NT2/D1 (cell line): ENCODE data around the gene FITM1.

Source experiments
- DNase-seq: peaks from one replicate; pipeline ENCODE4 v3.0.0-alpha.2; 2011; ENCODE audit warnings: low read depth, low spot score
- H3K27me3 ChIP-seq: 2 replicates; pipeline ENCODE4 v1.6.0; 2011; ENCODE audit warnings: mild to moderate bottlenecking; ENCODE audit not compliant: insufficient read length, insufficient read depth
- H3K36me3 ChIP-seq: 2 replicates; pipeline ENCODE4 v1.6.1; 2011; ENCODE audit warnings: mild to moderate bottlenecking, low read length, mixed read lengths; ENCODE audit not compliant: insufficient read depth, insufficient read length
- H3K4me1 ChIP-seq: 2 replicates; pipeline ENCODE4 v1.5.1; 2011; ENCODE audit not compliant: insufficient read depth, insufficient read length
- H3K4me3 ChIP-seq: 2 replicates; pipeline ENCODE4 v1.5.1; 2011; ENCODE audit warnings: low read depth; ENCODE audit not compliant: insufficient read length
- H3K9ac ChIP-seq: 2 replicates; pipeline ENCODE4 v1.6.0; 2011; ENCODE audit warnings: low read depth; ENCODE audit not compliant: insufficient read length
- H3K9me3 ChIP-seq: 2 replicates; pipeline ENCODE4 v1.5.1; 2011; ENCODE audit warnings: mild to moderate bottlenecking, low read length; ENCODE audit not compliant: insufficient read depth
- SUZ12 ChIP-seq: IDR thresholded peaks from 2 replicates; pipeline ENCODE4 v1.6.1; 2011; ENCODE audit not compliant: insufficient read length, insufficient read depth; ENCODE audit errors: extremely low read depth
- YY1 ChIP-seq: IDR thresholded peaks from 2 replicates; pipeline ENCODE4 v1.6.1; 2011; ENCODE audit not compliant: insufficient read length, insufficient read depth
- ZNF274 ChIP-seq: IDR thresholded peaks from 2 replicates; pipeline ENCODE4 v1.6.1; 2011; ENCODE audit warnings: mild to moderate bottlenecking, low read depth, low read length

The FITM1 gene

DNA sequence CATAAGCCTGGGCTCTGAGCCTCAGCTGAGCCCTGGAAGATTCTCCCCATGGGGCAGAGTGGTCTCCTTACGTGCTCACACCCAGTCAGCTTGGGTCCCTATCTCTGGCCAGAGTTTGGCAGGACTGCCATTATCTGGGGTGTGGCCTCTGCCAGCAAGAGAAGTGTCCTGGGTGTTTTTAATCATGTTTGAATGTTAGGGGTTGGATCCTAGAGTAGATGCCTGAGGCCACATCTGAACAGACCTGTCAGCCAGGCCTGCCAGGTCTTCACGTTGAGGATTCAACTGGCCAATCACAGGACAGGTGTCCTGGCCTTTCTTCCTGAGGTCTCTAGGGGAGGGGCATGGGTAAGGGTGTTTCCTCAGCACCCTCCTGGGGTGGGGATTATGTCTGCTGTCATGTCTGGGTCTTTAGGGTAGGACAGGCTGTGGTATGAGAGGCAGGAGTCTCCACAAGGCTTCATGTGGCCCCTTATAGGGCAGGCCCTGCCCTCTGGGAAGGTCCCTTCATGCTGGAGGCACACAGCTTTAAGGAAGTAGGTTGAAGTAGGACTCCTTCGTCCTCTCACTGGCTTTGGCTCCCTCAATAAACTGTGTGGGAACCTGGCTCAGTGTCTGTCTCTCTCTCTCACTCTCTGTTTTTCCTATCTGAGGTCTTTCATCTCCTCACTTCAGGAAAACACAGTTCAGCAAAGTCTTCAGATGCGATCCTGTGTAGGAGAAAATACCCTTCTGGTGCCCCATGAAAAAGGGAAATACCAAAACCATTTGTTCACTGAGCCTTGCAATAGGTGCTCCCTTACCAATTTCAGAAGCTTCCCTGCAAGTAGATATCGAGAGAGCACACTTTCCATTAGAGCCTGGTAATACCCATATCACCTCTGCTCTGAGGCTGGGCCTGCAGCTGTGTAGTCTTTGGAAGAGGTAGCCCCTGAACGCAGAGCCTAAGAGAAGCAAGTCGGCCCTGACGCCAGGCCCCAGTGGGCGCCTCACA is 6.7 kb upstream of the FITM1 start:
- DNase-seq: no peak
- H3K36me3 ChIP-seq: peaks cover 29% of the 10 kb centered on the region
- no peaks in the 10 kb centered on the region for H3K9me3 ChIP-seq
- no peaks in the 10 kb centered on the region for H3K4me1 ChIP-seq
- no peak overlapping the region for H3K9ac ChIP-seq
- TF ChIP-seq SUZ12 (no peak), ZNF274 (no peak), YY1 (no peak)
- H3K27me3 ChIP-seq: no peaks in the 10 kb centered on the region
- no peak overlapping the region for H3K4me3 ChIP-seq

DNA sequence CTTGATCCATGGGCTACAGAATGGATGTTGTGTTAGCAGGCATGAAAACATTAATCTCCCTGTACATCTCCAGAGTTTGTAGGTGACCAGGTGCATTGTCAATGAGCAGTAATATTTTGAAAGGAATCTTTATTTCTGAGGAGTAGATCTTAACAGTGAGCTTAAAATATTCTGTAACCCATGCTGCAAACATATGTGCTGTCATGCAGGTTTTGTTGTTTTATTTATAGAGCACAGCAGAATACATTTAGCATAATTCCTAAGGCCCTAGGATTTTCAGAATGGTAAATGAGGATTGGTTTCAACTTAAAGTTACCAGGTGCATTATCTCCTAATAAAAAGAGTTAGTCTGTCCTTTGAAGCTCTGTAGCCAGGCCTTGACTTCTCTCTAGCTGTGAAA is 3.5 kb upstream of the FITM1 start:
- no peaks in the 10 kb centered on the region for H3K27me3 ChIP-seq
- DNase-seq: no peak
- no peak overlapping the region for H3K9ac ChIP-seq
- H3K9me3 ChIP-seq: no peaks in the 10 kb centered on the region
- H3K4me3 ChIP-seq: no peak overlapping the region
- H3K36me3 ChIP-seq: peaks cover 6% of the 10 kb centered on the region
- no peak for TF ChIP-seq YY1
- no peak for TF ChIP-seq ZNF274
- no peak for TF ChIP-seq SUZ12
- peaks cover 2% of the 10 kb centered on the region for H3K4me1 ChIP-seq

DNA sequence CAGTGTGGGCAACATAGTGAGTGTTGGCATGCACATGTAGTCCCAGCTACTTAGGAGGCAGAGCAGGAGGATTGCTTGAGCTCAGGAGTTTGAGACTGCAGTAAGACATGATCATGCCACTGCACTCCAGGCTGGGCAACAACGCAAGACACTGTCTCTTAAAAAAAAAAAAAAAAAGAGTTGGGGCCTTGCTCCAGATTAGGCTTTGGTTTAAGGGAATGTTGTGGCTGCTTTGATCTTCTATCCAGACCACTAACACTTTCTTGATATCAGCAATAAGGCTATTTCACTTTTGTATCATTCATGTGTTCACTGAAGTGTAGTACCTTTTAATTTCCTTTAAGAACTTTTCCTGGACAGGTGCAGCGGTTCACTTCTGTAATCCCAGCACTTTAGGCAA is 2.8 kb upstream of the FITM1 start:
- H3K4me3 ChIP-seq: no peak overlapping the region
- DNase-seq: no peak
- H3K4me1 ChIP-seq: peaks cover 7% of the 10 kb centered on the region
- H3K9me3 ChIP-seq: no peaks in the 10 kb centered on the region
- peaks cover 6% of the 10 kb centered on the region for H3K36me3 ChIP-seq
- no peak for TF ChIP-seq YY1
- no peaks in the 10 kb centered on the region for H3K27me3 ChIP-seq
- no peak overlapping the region for H3K9ac ChIP-seq

DNA sequence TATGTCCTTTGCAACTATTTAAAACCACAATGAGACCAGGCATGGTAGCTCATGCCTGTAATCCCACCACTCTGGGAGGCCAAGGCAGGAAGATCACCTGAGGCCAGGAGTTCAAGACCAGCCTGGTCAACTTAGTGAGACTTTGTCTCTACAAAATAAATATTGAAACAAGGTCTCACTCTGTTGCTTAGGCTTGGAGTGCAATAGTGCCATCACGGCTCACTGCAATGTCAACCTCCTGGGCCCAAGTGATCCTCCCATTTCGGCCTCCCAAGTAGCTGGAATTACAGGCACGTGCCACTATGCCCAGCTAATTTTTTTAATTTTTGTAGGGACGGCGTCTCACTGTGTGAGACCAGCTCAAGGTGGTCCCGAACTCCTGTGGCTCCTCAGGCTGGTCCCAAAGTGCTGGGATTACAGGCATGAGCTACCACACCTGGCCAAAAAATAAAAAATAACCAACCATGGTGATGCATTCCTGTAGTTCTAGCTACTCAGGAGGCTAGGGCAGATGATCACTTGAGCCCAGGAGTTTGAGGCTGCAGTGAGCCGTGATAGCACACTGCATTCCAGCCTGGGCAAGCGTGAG is 955 bp upstream of the FITM1 start:
- Histone ChIP-seq H3K36me3 (no peaks in the 10 kb centered on the region), H3K4me1 (peaks cover 7% of the 10 kb centered on the region), H3K9ac (no peak overlapping the region), H3K27me3 (no peaks in the 10 kb centered on the region), H3K9me3 (no peaks in the 10 kb centered on the region), H3K4me3 (no peak overlapping the region)
- DNase-seq: no peak
- TF ChIP-seq ZNF274 (no peak), YY1 (no peak), SUZ12 (no peak)

DNA sequence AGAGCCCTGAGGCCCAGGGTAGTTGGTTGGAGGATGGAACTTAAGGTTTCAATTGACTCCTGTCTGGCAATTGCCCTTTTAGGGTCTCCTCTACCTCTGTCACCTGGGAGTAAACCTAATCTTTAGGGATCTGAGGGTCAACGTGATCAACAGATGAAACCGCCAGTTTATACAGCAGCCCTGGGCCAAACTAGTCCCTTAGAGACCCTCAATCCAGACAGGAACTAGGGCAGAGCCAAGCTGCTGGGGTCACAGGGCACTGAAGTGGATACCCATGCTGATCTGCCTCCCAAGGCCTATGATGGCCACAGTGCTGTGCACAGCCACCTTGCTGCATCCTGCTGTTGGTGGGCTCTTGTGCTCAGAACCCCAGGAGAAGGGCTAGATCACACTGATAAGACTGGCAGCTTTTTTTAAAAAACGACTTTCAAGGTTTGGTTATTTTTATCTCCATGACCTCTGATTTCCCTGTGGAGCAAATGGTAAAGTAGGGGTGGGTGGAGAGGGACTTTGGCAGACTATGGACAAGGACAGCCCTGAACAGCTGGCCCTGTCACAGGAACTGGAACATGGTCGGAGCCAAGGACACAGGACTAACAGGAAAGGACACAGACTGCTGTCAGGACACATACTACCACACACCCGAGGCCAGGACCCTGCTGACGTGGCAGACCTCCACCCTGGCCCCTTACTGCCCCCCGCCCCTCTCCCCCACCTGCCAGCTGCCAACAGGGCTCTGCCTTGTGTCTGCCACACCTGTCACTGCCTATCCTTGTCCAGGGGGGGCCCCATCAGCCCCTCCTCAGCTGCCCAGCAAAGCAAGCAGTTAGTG is 474 bp downstream of the FITM1 start:
- H3K9ac ChIP-seq: no peak overlapping the region

DNA sequence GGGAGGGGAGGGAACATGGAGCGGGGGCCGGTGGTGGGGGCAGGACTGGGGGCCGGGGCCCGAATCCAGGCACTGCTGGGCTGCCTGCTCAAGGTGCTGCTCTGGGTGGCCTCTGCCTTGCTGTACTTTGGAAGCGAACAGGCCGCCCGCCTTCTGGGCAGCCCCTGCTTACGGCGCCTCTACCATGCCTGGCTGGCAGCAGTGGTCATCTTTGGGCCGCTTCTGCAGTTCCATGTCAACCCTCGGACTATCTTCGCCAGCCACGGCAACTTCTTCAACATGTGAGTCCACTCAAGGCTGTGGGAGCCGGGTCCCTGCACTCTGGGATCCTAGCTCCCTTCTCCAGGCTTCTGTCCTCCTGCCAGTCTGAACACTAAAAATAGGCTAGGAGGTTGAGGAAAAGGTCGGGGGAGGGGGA is 1.1 kb downstream of the FITM1 start:
- Histone ChIP-seq H3K4me1 (peaks cover 7% of the 10 kb centered on the region), H3K9me3 (no peaks in the 10 kb centered on the region), H3K4me3 (no peak overlapping the region), H3K9ac (no peak overlapping the region), H3K27me3 (peaks cover 4% of the 10 kb centered on the region), H3K36me3 (no peaks in the 10 kb centered on the region)
- no peak for DNase-seq
- TF ChIP-seq ZNF274: no peak
- no peak for TF ChIP-seq SUZ12
- no peak for TF ChIP-seq YY1

More for the DNA sequence above, 474 bp downstream of the FITM1 start:
- DNase-seq: no peak
- Histone ChIP-seq H3K27me3 (peaks cover 4% of the 10 kb centered on the region), H3K4me3 (no peak overlapping the region), H3K36me3 (no peaks in the 10 kb centered on the region), H3K9me3 (no peaks in the 10 kb centered on the region), H3K4me1 (peaks cover 7% of the 10 kb centered on the region)
- TF ChIP-seq ZNF274 (no peak), YY1 (no peak), SUZ12 (no peak)

DNA sequence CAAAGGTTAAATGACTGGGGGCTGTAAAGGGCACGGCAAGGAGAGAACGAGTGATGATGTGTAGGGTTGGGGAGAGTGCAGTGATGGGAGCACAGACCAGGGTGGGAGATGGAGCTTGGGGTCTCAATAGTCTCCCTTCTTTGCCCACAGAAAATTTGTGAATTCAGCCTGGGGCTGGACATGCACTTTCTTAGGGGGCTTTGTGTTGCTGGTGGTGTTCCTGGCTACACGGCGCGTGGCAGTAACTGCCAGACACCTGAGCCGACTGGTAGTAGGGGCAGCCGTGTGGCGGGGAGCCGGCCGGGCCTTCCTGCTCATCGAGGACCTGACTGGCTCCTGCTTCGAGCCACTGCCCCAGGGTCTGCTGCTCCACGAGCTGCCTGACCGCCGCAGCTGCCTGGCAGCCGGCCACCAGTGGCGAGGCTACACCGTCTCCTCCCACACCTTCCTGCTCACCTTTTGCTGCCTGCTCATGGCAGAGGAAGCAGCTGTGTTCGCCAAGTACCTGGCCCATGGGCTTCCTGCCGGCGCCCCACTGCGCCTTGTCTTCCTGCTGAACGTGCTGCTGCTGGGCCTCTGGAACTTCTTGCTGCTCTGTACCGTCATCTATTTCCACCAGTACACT is 1.7 kb downstream of the FITM1 start:
- Histone ChIP-seq H3K9ac (no peak overlapping the region), H3K4me3 (no peak overlapping the region), H3K36me3 (no peaks in the 10 kb centered on the region), H3K4me1 (peaks cover 7% of the 10 kb centered on the region), H3K9me3 (no peaks in the 10 kb centered on the region), H3K27me3 (peaks cover 4% of the 10 kb centered on the region)
- TF ChIP-seq ZNF274: no peak
- no peak for TF ChIP-seq YY1
- no peak for TF ChIP-seq SUZ12
- no peak for DNase-seq
